Uterus (tissue), 4 donors: Measurements from ENCODE around the gene CLMN. TPM values are rescaled to one million over a fixed set of nuclear protein-coding genes. Genes with fewer than 3 reads are reported as not detected.

ENCODE experiments used
- DNase-seq, 2 donors: peaks; one replicate each; pipeline ENCODE4 v3.0.0-alpha.2; 2019 to 2020
- H3K27ac ChIP-seq, 2 donors: fragments of 200-600 bp; sonication (generic); 1 replicate in 1 of 2; 2 replicates in 1 of 2; pipeline ENCODE4 v1.5.1; 2016 to 2018
- H3K27me3 ChIP-seq, 2 donors: fragments of 200-600 bp; sonication (generic); one replicate each; pipeline ENCODE4 v1.5.1; 2018 to 2019; ENCODE audit warnings: control low read depth in 1 of 2
- H3K36me3 ChIP-seq, 2 donors: fragments of 200-600 bp; sonication (generic); one replicate each; pipeline ENCODE4 v1.5.1; 2019; ENCODE audit warnings: control low read depth in 1 of 2
- H3K4me1 ChIP-seq, 2 donors: fragments of 200-600 bp; sonication (generic); one replicate each; pipeline ENCODE4 v1.5.1; 2018 to 2019; ENCODE audit warnings: control low read depth in 1 of 2
- H3K4me3 ChIP-seq, 2 donors: fragments of 200-600 bp; sonication (generic); 1 replicate in 1 of 2; 2 replicates in 1 of 2; pipeline ENCODE4 v1.5.1; 2018 to 2019; ENCODE audit warnings: mild to moderate bottlenecking in 1 of 2
- H3K9me3 ChIP-seq, 2 donors: fragments of 200-600 bp; sonication (generic); one replicate each; pipeline ENCODE4 v1.5.1; 2019; ENCODE audit warnings: control low read depth in 1 of 2
- POLR2A ChIP-seq, 2 donors: fragments of 450-650 bp; IDR thresholded peaks; one replicate each; pipeline ENCODE4 v1.6.1; 2016; ENCODE audit warnings: antibody characterized with exemption in 2 of 2, mild to moderate bottlenecking in 1 of 2, moderate library complexity in 1 of 2
- intact Hi-C: fragments of 100-400 bp; cut with DNase I; formaldehyde crosslinking; loops from one replicate; pipeline ENCODE4 v1.15.1; 2023; ENCODE audit warnings: low total_unique reads
- total RNA-seq, 4 donors: library from RNA; depleted of rRNA in 3 of 4; stranded (reverse); fragments of >200 nt in 3 of 4; gene quantifications; one replicate each; pipeline versions ENCODE4 v1.1.0 to v1.2.4, GENCODE V29; 2014 to 2023
- TF ChIP-seq, protein P1 (sequence below), 4 experiments: fragments of 200-600 bp in 2 of 4; fragments of 450-650 bp in 2 of 4; sonication (generic) in 2 of 4; IDR thresholded peaks; one replicate each; pipeline ENCODE4 v1.5.1; 2016 to 2019; ENCODE audit warnings: antibody characterized with exemption in 4 of 4, mild to moderate bottlenecking in 2 of 4, moderate library complexity in 1 of 4
- donor health status: DM: yes; HTN: yes; CAD: no.

CLMN gene
- total RNA-seq, 4 donors from 2014 or later, result 5.0 to 55.0 (median 12.4) TPM

- H3K27me3 ChIP-seq, result no peaks in the 10 kb centered on the region
- no peaks in the 10 kb centered on the region for H3K4me1 ChIP-seq
- H3K36me3 ChIP-seq, result no peaks in the 10 kb centered on the region
- TF ChIP-seq, protein P1, sequence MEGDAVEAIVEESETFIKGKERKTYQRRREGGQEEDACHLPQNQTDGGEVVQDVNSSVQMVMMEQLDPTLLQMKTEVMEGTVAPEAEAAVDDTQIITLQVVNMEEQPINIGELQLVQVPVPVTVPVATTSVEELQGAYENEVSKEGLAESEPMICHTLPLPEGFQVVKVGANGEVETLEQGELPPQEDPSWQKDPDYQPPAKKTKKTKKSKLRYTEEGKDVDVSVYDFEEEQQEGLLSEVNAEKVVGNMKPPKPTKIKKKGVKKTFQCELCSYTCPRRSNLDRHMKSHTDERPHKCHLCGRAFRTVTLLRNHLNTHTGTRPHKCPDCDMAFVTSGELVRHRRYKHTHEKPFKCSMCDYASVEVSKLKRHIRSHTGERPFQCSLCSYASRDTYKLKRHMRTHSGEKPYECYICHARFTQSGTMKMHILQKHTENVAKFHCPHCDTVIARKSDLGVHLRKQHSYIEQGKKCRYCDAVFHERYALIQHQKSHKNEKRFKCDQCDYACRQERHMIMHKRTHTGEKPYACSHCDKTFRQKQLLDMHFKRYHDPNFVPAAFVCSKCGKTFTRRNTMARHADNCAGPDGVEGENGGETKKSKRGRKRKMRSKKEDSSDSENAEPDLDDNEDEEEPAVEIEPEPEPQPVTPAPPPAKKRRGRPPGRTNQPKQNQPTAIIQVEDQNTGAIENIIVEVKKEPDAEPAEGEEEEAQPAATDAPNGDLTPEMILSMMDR (IDR thresholded peaks at IDR 0.05), result no peak
- no peak for TF ChIP-seq POLR2A (IDR thresholded peaks at IDR 0.05)
- DNase-seq, result peak in 1 of 2 donors; percentile 44
- H3K4me3 ChIP-seq, result no peak overlapping the region
- H3K9me3 ChIP-seq, result no peaks in the 10 kb centered on the region
- intact Hi-C loops, result no loop called here
- H3K27ac ChIP-seq, result no peak overlapping the region
Measured at GRCh38 chr14:95254288-95254687, 65.4 kb downstream of the CLMN start.

DNA sequence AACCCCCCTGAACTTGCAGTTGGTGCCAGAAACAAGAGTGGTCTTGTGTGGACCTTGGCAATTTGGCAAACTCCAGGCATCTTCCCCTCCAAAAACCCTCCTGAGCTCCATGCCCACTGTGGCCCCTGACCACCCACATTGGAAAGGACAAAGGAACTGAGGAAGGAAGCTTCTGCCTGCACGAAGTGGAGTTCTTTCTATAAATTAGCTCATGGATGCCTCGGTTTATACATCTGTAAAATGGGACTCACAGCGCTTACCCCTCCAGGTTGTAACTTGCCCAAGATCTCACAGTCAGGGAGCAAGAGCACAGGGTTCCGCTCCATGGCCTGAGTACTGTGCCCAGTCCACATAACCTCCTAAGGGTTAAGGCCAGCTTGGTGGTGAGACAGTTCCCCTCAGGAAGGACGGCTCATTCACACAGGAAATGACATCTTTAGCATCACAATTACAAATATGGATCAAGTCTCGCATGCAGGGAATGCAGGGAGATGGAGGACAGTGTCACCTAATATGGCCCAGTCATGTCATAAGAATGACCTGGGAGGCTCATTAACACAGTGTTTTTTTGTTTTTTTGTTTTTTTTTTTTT lies 66.6 kb downstream of the CLMN start:
- H3K4me1 ChIP-seq, result no peaks in the 10 kb centered on the region
- no peaks in the 10 kb centered on the region for H3K36me3 ChIP-seq
- H3K27ac ChIP-seq, result no peak overlapping the region
- no peaks in the 10 kb centered on the region for H3K9me3 ChIP-seq
- no peak for DNase-seq
- TF ChIP-seq POLR2A (IDR thresholded peaks at IDR 0.05), result no peak
- TF ChIP-seq, protein P1 (IDR thresholded peaks at IDR 0.05), result no peak
- no peaks in the 10 kb centered on the region for H3K27me3 ChIP-seq
- no peak overlapping the region for H3K4me3 ChIP-seq
- intact Hi-C loops, result no loop called here

- Histone ChIP-seq H3K27ac (no peak overlapping the region), H3K4me3 (no peak overlapping the region), H3K36me3 (no peaks in the 10 kb centered on the region), H3K9me3 (no peaks in the 10 kb centered on the region), H3K4me1 (no peaks in the 10 kb centered on the region), H3K27me3 (no peaks in the 10 kb centered on the region)
- DNase-seq, result no peak
- TF ChIP-seq, protein P1 (IDR thresholded peaks at IDR 0.05), result no peak
- no peak for TF ChIP-seq POLR2A (IDR thresholded peaks at IDR 0.05)
- intact Hi-C loops, result no loop called here
Measured at GRCh38 chr14:95252219-95252618, 67.5 kb downstream of the CLMN start.

DNA sequence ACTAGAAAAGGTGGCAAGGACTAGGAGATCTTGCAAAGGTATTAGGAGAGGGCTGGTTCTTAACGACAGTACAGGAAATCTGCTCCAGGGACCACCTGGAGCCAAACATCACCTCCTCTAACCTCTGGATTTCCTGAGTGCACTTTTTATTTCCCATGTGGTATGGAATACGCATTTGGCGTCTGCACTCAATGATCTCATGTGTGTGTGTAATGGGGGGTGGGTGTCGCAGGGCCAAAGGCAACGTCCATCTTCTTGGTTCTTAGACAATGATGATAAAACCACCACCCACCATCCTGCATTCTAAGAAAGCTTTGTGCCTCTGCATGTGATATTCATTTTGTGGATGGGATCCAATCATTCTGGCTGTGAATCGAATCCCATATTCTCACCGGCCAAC lies 68.8 kb downstream of the CLMN start:
- H3K27ac ChIP-seq, result no peak overlapping the region
- no peaks in the 10 kb centered on the region for H3K4me1 ChIP-seq
- TF ChIP-seq, protein P1 (IDR thresholded peaks at IDR 0.05), result no peak
- no peak for TF ChIP-seq POLR2A (IDR thresholded peaks at IDR 0.05)
- H3K9me3 ChIP-seq, result no peaks in the 10 kb centered on the region
- H3K4me3 ChIP-seq, result no peak overlapping the region
- intact Hi-C loops, result no loop called here
- no peaks in the 10 kb centered on the region for H3K36me3 ChIP-seq
- no peak for DNase-seq
- H3K27me3 ChIP-seq, result no peaks in the 10 kb centered on the region

DNA sequence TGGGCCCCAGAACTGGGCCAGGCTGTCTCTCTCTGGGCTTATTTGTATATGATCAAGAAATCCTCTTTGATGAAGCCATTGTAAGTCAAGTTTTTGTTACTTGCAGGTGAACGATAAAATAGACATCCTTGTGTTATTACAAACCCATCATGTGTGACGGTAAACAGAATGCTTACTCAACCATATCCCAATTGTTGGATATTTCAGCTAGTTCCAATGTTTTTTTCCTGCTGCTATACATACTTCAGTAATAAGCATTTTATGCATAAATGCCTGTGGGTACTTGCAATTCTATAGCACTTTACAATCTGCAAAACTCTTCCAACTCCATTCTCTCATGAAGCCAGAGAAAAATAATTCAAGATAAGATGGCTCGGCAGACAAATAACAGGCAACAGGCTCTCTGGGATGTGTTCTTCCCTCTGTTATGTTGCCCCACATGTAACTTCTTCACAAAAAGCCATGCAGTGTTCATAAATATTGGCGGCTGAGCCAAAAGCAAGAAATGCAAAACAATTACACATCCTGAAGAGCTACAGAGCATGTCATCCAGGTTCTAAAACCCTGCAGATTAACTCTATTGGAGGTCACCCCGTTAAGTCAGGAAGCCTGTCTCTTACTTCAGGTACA lies 69.5 kb downstream of the CLMN start:
- Histone ChIP-seq H3K9me3 (no peaks in the 10 kb centered on the region), H3K4me1 (no peaks in the 10 kb centered on the region), H3K27me3 (no peaks in the 10 kb centered on the region), H3K36me3 (no peaks in the 10 kb centered on the region), H3K27ac (no peak overlapping the region), H3K4me3 (no peak overlapping the region)
- intact Hi-C loops, result no loop called here
- no peak for DNase-seq
- TF ChIP-seq, protein P1 (IDR thresholded peaks at IDR 0.05), result no peak
- no peak for TF ChIP-seq POLR2A (IDR thresholded peaks at IDR 0.05)
